SK-N-SH (cell line): ENCODE results near the gene ANKS1B. TPM values are rescaled to one million over a fixed set of nuclear protein-coding genes. Genes with fewer than 3 reads are reported as not detected.
"Not testable (repeated sequence)": the region's sequence is repeated elsewhere in the genome, so short reads cannot be mapped to it uniquely, and the experiment has no call there.

Experiments used
- CTCF ChIA-PET: fragments of 300-600, 350-600 bp; formaldehyde crosslinking; extraction: SDS; loops from one replicate; lab custom pipeline; 2021; lab: Yijun Ruan, JAX
- POLR2A ChIA-PET: fragments of 350-600 bp; sonication (Branson Sonifier 250); formaldehyde crosslinking; extraction: SDS; loops from one replicate; lab custom pipeline; 2020; ENCODE audit warnings: antibody characterized with exemption, inconsistent platforms; lab: Yijun Ruan, JAX
- DNase-seq: peaks from one replicate; pipeline ENCODE4 v3.0.0; 2012
- H2AFZ ChIP-seq: fragments of 200-600 bp; sonication (generic); 2 replicates; pipeline ENCODE4 v1.8.1; 2016; ENCODE audit warnings: antibody characterized with exemption, mild to moderate bottlenecking, low read depth
- H3F3A ChIP-seq: fragments of 200-600 bp; sonication (generic); replicated peaks from 2 replicates; pipeline ENCODE3; 2016; ENCODE audit warnings: antibody characterized with exemption, mild to moderate bottlenecking; ENCODE audit not compliant: insufficient read depth
- H3K27ac ChIP-seq, 2 experiments: fragments of 200-500 bp in 1 of 2; fragments of 200-600 bp in 1 of 2; sonication (Bioruptor generic) in 1 of 2; sonication (generic), shearing (Covaris generic) in 1 of 2; 2 replicates each; pipeline versions ENCODE4 v1.5.1 to v1.6.1; 2014 to 2016; ENCODE audit warnings: low read depth in 2 of 2, inconsistent platforms in 1 of 2, low read length in 1 of 2, mild to moderate bottlenecking in 1 of 2, mixed read lengths in 1 of 2
- H3K27me3 ChIP-seq: fragments of 200-600 bp; sonication (generic), shearing (Covaris generic); 2 replicates; pipeline ENCODE4 v1.6.1; 2016; ENCODE audit warnings: mixed run types; ENCODE audit not compliant: insufficient read depth
- H3K36me3 ChIP-seq, 2 experiments: fragments of 200-500 bp in 1 of 2; fragments of 200-600 bp in 1 of 2; sonication (Bioruptor generic) in 1 of 2; sonication (generic) in 1 of 2; replicated peaks in 1 of 2; 2 replicates each; pipeline versions ENCODE3 to v1.5.1; 2014 to 2016; ENCODE audit warnings: low read length in 1 of 2, mild to moderate bottlenecking in 1 of 2; ENCODE audit not compliant: insufficient read depth in 2 of 2, control insufficient read depth in 1 of 2
- H3K4me1 ChIP-seq, 2 experiments: fragments of 200-500 bp in 1 of 2; fragments of 200-600 bp in 1 of 2; sonication (Bioruptor generic) in 1 of 2; sonication (generic), shearing (Covaris generic) in 1 of 2; 2 replicates each; pipeline versions ENCODE4 v1.5.1 to v1.6.1; 2014 to 2016; ENCODE audit warnings: low read depth in 1 of 2, low read length in 1 of 2, mixed run types in 1 of 2; ENCODE audit not compliant: insufficient read depth in 2 of 2, control insufficient read depth in 1 of 2
- H3K4me2 ChIP-seq: fragments of 200-600 bp; sonication (generic), shearing (Covaris generic); 2 replicates; pipeline ENCODE4 v1.6.1; 2017; ENCODE audit warnings: mixed run types
- H3K4me3 ChIP-seq, 2 experiments: fragments of 200-500 bp in 1 of 2; fragments of 200-600 bp in 1 of 2; sonication (Bioruptor generic) in 1 of 2; sonication (generic), shearing (Covaris generic) in 1 of 2; 2 replicates each; pipeline versions ENCODE4 v1.5.1 to v1.8.1; 2014 to 2016; ENCODE audit warnings: low read depth in 2 of 2, inconsistent platforms in 1 of 2, low read length in 1 of 2, mild to moderate bottlenecking in 1 of 2, mixed read lengths in 1 of 2, moderate library complexity in 1 of 2
- H3K79me2 ChIP-seq: fragments of 200-600 bp; sonication (generic); 2 replicates; pipeline ENCODE4 v1.8.1; 2017; ENCODE audit warnings: mild to moderate bottlenecking; ENCODE audit not compliant: insufficient read depth
- H3K9ac ChIP-seq: fragments of 200-600 bp; sonication (generic); 2 replicates; pipeline ENCODE4 v1.6.1; 2017; ENCODE audit warnings: mixed run types
- H3K9me2 ChIP-seq: fragments of 200-600 bp; sonication (generic); 2 replicates; pipeline ENCODE4 v1.6.1; 2017; ENCODE audit warnings: mixed run types
- H3K9me3 ChIP-seq: fragments of 200-600 bp; sonication (generic); 2 replicates; pipeline ENCODE4 v1.6.1; 2017; ENCODE audit warnings: mixed run types, mild to moderate bottlenecking, moderate library complexity
- H4K20me1 ChIP-seq: fragments of 200-600 bp; sonication (generic); 2 replicates; pipeline ENCODE4 v1.6.1; 2017; ENCODE audit warnings: mild to moderate bottlenecking, mixed run types; ENCODE audit not compliant: insufficient read depth
- CTCF ChIP-seq: fragments of 200-600 bp; sonication (generic); IDR thresholded peaks from 2 replicates; pipeline ENCODE4 v1.6.1; 2017; ENCODE audit warnings: antibody characterized with exemption, mild to moderate bottlenecking, moderate library complexity
- ELF1 ChIP-seq: IDR thresholded peaks from 2 replicates; pipeline ENCODE4 v1.4.0; 2012
- FOSL2 ChIP-seq: IDR thresholded peaks from 2 replicates; pipeline ENCODE4 v1.4.0; 2012; ENCODE audit warnings: low read depth, mild to moderate bottlenecking, moderate library complexity, borderline replicate concordance
- GATA2 ChIP-seq: sonication (generic); formaldehyde crosslinking; IDR thresholded peaks from 2 replicates; pipeline ENCODE4 v1.5.0; 2020; ENCODE audit warnings: mild to moderate bottlenecking, missing genetic modification reagents
- IRF3 ChIP-seq: fragments of 150-350 bp; IDR thresholded peaks from 2 replicates; pipeline ENCODE4 v1.6.1; 2016; ENCODE audit warnings: mild to moderate bottlenecking, low read depth, low read length
- NFIC ChIP-seq: IDR thresholded peaks from 2 replicates; pipeline ENCODE4 v1.4.0; 2012; ENCODE audit warnings: borderline replicate concordance
- RAD21 ChIP-seq: IDR thresholded peaks from 2 replicates; pipeline ENCODE4 v1.6.1; 2012; ENCODE audit warnings: mild to moderate bottlenecking, low read length
- REST ChIP-seq: IDR thresholded peaks from 2 replicates; pipeline ENCODE4 v1.6.1; 2012; ENCODE audit warnings: mild to moderate bottlenecking, low read depth, low read length, moderate library complexity
- RFX5 ChIP-seq: IDR thresholded peaks from 2 replicates; pipeline ENCODE4 v1.6.1; 2012; ENCODE audit warnings: mild to moderate bottlenecking, improper control_type of control experiment, low read length
- RXRA ChIP-seq: IDR thresholded peaks from 2 replicates; pipeline ENCODE4 v1.4.0; 2012; ENCODE audit warnings: low read depth, mild to moderate bottlenecking, borderline replicate concordance
- TEAD4 ChIP-seq: IDR thresholded peaks from 2 replicates; pipeline ENCODE4 v1.4.0; 2012; ENCODE audit warnings: mild to moderate bottlenecking, borderline replicate concordance; ENCODE audit not compliant: insufficient read depth
- WGBS: methylation state at CpG from one replicate; pipeline ENCODE4 v1.1.6; 2017; ENCODE audit warnings: low lambda C conversion rate; 5-methylcytosine and 5-hydroxymethylcytosine counted together
- polyA plus RNA-seq, 3 experiments: library from polyadenylated mRNA; depleted of rRNA; stranded (reverse); fragments of >200 nt; gene quantifications; 2 replicates each; pipeline ENCODE4 v1.2.3, GENCODE V29; 2012

ANKS1B gene
- polyA plus RNA-seq, 1 of the 3 experiments (the other 2 are of a cell fraction): 1.8 TPM

- H3K9me3 ChIP-seq: no peaks in the 10 kb centered on the region
- no peak overlapping the region for H3K4me3 ChIP-seq
- no peak overlapping the region for H3K4me2 ChIP-seq
- no peak overlapping the region for H3K27ac ChIP-seq
- DNase-seq: no peak
- WGBS: 39% methylated on average over 7 of the region's 7 CpGs
- no peak overlapping the region for H3K9ac ChIP-seq
- no peaks in the 10 kb centered on the region for H3F3A ChIP-seq
- no peaks in the 10 kb centered on the region for H3K36me3 ChIP-seq
- H3K9me2 ChIP-seq: no peaks in the 10 kb centered on the region
- H3K27me3 ChIP-seq: no peaks in the 10 kb centered on the region
- H2AFZ ChIP-seq: no peak overlapping the region
- no peaks in the 10 kb centered on the region for H4K20me1 ChIP-seq
- CTCF ChIA-PET: interaction anchor here (1.0 to 1.4 kb wide), 3 partner anchors 22 to 139 kb away, joined by 3 to 4 read pairs (median 3); no protein-coding TSS in a partner anchor
- TF ChIP-seq CTCF: peak; percentile 43
- TF ChIP-seq IRF3: no peak
- TF ChIP-seq, all 33 proteins: peak for 1
- Histone ChIP-seq H3K4me1 (no peaks in the 10 kb centered on the region), H3K79me2 (no peaks in the 10 kb centered on the region)
- POLR2A ChIA-PET: no interaction called here
These were observed 1146.5 kb downstream of the ANKS1B start for GRCh38 chr12:98838231-98838647.

- H4K20me1 ChIP-seq, H3K9ac ChIP-seq, H3K9me3 ChIP-seq, H3K9me2 ChIP-seq, H2AFZ ChIP-seq, H3K36me3 ChIP-seq, DNase-seq, H3K27me3 ChIP-seq, POLR2A ChIA-PET, H3K4me1 ChIP-seq, H3K27ac ChIP-seq, H3F3A ChIP-seq, H3K4me3 ChIP-seq, H3K79me2 ChIP-seq, H3K4me2 ChIP-seq: not testable (repeated sequence)
- CTCF ChIA-PET: interaction anchor here (0.6 to 1.2 kb wide), 3 partner anchors 23 to 1724 kb away, joined by 3 read pairs; no protein-coding TSS in a partner anchor
- WGBS: 71% methylated on average over 12 of the region's 12 CpGs
These were observed 1147.5 kb downstream of the ANKS1B start for GRCh38 chr12:98837134-98837752.

GRCh38 chr12:98830657-98831056 lies 1154.1 kb downstream of the ANKS1B start:
- Histone ChIP-seq H3K36me3 (no peaks in the 10 kb centered on the region), H3K27me3 (no peaks in the 10 kb centered on the region), H3K79me2 (no peaks in the 10 kb centered on the region), H3K9me3 (no peaks in the 10 kb centered on the region), H2AFZ (no peak overlapping the region), H3K27ac (no peak overlapping the region), H3K9me2 (no peaks in the 10 kb centered on the region), H3F3A (no peaks in the 10 kb centered on the region), H3K4me3 (no peak overlapping the region), H3K4me1 (no peaks in the 10 kb centered on the region), H3K4me2 (no peak overlapping the region), H4K20me1 (no peaks in the 10 kb centered on the region), H3K9ac (no peak overlapping the region)
- WGBS: 51% methylated on average over 7 of the region's 7 CpGs
- no peak for DNase-seq
- CTCF ChIA-PET: interaction anchor here (2.2 kb wide), 1 partner anchor 132 kb away, joined by 4 read pairs; no protein-coding TSS in a partner anchor
- POLR2A ChIA-PET: no interaction called here
- no peak for TF ChIP-seq NFIC
- TF ChIP-seq RXRA: no peak
- no peak for TF ChIP-seq REST
- TF ChIP-seq RAD21: no peak
- TF ChIP-seq FOSL2: no peak
- no peak for TF ChIP-seq ELF1
- TF ChIP-seq CTCF: no peak
- TF ChIP-seq RFX5: no peak
- TF ChIP-seq GATA2 (CRISPR knock-in tag): no peak
- no peak for TF ChIP-seq TEAD4
